Stimulated activated naive CD8-positive, alpha-beta T cell treated with anti-CD3 and anti-CD28 coated beads, Interleukin-15, Interleukin-2, amounts not matched to agents 100 ng/mL and 50 ng/mL, for 24 hours (primary cell): ENCODE measurements around the gene TTLL7.

Experiments
- H3K27ac Mint-ChIP-seq: one replicate; pipeline ENCODE4 v1.8.0; 2021; ENCODE audit warnings: mild to moderate bottlenecking, mixed read lengths
- H3K27me3 Mint-ChIP-seq: one replicate; pipeline ENCODE4 v1.8.0; 2021; ENCODE audit warnings: mixed read lengths
- H3K36me3 Mint-ChIP-seq: one replicate; pipeline ENCODE4 v1.8.0; 2021; ENCODE audit warnings: low read depth, mixed read lengths
- H3K4me1 Mint-ChIP-seq: one replicate; pipeline ENCODE4 v1.8.0; 2021; ENCODE audit warnings: low read depth, mixed read lengths
- H3K4me3 Mint-ChIP-seq: one replicate; pipeline ENCODE4 v1.8.0; 2021; ENCODE audit warnings: mild to moderate bottlenecking, mixed read lengths
- H3K9me3 Mint-ChIP-seq: one replicate; pipeline ENCODE4 v1.8.0; 2021; ENCODE audit warnings: mixed read lengths

TTLL7 gene

GRCh38 chr1:83998498-83999315 lies at the start of gene TTLL7:
Gene TTLL7, minus strand, starts transcription at chr1:83999132. Its CDS starts 46,921 bp downstream, at chr1:83952211.
- peaks cover 15% of the 10 kb centered on the region for H3K4me1 Mint-ChIP-seq
- no peaks in the 10 kb centered on the region for H3K9me3 Mint-ChIP-seq
- no peak within 1 kb of the TSS for H3K27ac Mint-ChIP-seq

DNA sequence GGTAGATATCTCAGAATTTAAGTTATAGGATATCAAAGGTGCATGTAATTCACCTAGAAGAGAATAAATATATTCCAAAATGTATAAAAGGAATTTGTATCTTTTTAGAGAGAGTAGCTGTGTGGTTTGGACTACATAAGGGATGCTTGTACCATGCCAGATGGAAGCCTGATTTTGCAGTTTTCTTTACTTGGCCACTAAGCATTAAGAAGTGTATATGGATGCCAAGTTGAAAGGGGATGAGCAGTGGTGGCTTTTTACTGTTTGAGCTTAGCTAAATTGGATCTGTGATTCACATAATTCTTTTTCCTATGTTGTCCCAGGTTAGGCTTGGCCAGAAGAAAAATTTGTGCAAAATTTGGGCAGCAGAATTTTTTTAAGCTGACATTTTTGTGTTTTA lies 43.5 kb upstream of the TTLL7 start:
- Mint-ChIP-seq H3K27ac (no peak overlapping the region), H3K9me3 (no peaks in the 10 kb centered on the region), H3K4me3 (no peak overlapping the region), H3K27me3 (peaks cover 4% of the 10 kb centered on the region), H3K4me1 (no peaks in the 10 kb centered on the region), H3K36me3 (no peaks in the 10 kb centered on the region)

More at GRCh38 chr1:83998498-83999315, at the start of gene TTLL7:
- Mint-ChIP-seq H3K36me3 (no peaks in the 10 kb centered on the region), H3K4me3 (peak within 1 kb of the TSS; percentile 82), H3K27me3 (peaks cover 66% of the 10 kb centered on the region)

DNA sequence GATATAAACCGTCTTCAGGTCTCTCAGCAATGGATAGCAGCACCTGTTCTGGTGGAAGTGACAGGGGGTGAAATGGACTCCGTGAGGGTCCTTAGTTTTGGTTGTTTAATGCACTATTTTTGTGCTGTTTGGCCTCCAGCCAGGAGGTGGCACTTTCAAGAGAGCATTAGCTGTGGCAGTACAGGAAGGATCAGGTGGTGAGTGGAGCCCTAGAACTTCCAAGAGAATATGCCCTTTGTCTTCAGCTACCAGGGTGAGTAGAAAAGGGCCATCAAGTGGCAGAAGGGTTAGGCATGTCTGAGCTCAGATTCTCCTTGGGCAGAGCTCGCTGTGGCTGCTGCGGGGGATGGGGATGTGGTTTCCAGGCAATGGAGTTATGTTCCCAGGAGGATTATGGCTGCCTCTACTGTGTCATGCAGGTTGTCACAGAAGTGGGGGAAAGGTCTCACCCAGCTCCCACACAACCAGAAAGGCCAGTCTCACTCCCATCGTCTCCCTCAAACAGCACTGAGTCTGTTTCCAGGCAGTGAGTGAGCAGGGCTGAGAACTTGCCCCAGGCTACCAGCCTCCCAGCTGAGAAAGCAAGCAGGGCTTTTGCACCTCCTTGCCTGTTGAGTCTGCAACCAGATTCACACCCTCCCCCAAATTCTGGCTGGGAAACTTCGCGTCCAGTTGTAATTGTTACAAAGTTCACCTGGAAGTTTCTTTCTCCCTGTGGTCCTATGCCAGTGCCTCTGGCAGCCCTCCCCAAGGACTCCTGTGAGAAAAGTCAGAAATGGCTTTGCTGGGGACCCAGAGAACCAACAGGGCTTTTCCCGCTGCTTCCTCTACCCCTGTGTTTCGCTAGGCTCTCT lies 39.1 kb upstream of the TTLL7 start:
- H3K27me3 Mint-ChIP-seq = peaks cover 16% of the 10 kb centered on the region
- H3K4me1 Mint-ChIP-seq = no peaks in the 10 kb centered on the region
- H3K36me3 Mint-ChIP-seq = peaks cover 7% of the 10 kb centered on the region
- no peak overlapping the region for H3K4me3 Mint-ChIP-seq
- no peak overlapping the region for H3K27ac Mint-ChIP-seq
- H3K9me3 Mint-ChIP-seq = peaks cover 9% of the 10 kb centered on the region

GRCh38 chr1:84031802-84032327 lies 32.9 kb upstream of the TTLL7 start:
- no peak overlapping the region for H3K4me3 Mint-ChIP-seq
- H3K9me3 Mint-ChIP-seq = peaks cover 12% of the 10 kb centered on the region
- no peaks in the 10 kb centered on the region for H3K4me1 Mint-ChIP-seq
- no peak overlapping the region for H3K27ac Mint-ChIP-seq
- peaks cover 7% of the 10 kb centered on the region for H3K36me3 Mint-ChIP-seq
- H3K27me3 Mint-ChIP-seq = peaks cover 12% of the 10 kb centered on the region

DNA sequence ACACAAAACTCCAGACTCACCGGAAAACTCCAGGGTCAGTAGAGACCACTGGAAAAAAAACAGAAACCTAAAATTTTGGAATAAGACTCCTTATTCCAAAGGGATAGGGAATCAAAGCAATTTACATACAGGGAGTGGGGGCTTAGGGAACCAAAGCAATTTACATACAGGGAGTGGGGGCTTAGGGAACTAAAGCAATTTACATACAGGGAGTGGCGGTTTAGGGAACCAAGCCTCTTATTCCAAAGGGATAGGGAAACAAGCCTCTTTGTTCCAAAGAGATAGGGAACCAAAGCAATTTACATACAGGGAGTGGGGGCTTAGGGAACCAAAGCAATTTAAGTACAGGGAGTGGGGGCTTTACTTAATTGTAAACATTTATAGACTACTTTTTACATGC lies 28.4 kb upstream of the TTLL7 start:
- Mint-ChIP-seq H3K4me1 (no peaks in the 10 kb centered on the region), H3K9me3 (peaks cover 3% of the 10 kb centered on the region), H3K36me3 (no peaks in the 10 kb centered on the region), H3K4me3 (no peak overlapping the region), H3K27ac (no peak overlapping the region), H3K27me3 (peaks cover 10% of the 10 kb centered on the region)

- Mint-ChIP-seq H3K9me3 (peaks cover 3% of the 10 kb centered on the region), H3K36me3 (no peaks in the 10 kb centered on the region), H3K4me1 (no peaks in the 10 kb centered on the region), H3K27ac (no peak overlapping the region), H3K4me3 (no peak overlapping the region), H3K27me3 (peaks cover 10% of the 10 kb centered on the region)
Observed at GRCh38 chr1:84025966-84026365, 27.0 kb upstream of the TTLL7 start.

- no peak overlapping the region for H3K27ac Mint-ChIP-seq
- no peaks in the 10 kb centered on the region for H3K4me1 Mint-ChIP-seq
Observed at GRCh38 chr1:84021822-84022221, 22.9 kb upstream of the TTLL7 start.

DNA sequence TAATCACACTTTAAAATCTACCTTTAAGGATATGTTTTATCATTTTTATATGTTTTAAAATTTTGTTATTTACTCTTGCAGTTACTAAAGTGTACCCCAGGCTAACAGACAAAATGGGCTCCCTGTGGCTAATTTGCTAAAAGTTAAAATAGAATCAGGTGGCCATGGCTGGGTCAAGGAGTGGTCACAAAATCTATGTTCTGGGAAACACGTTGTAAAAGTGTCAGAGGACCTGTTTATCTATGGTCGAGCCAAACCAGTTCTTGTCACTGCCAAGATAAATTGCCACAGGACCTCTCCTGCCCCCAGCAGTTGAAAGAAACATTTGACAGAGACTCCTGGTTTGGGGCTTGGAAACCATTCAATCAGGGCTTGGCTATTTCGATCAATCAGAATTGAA lies 21.2 kb upstream of the TTLL7 start:
- Mint-ChIP-seq H3K4me3 (no peak overlapping the region), H3K4me1 (no peaks in the 10 kb centered on the region), H3K27me3 (peaks cover 10% of the 10 kb centered on the region), H3K27ac (no peak overlapping the region), H3K36me3 (no peaks in the 10 kb centered on the region), H3K9me3 (no peaks in the 10 kb centered on the region)

More at GRCh38 chr1:84021822-84022221, 22.9 kb upstream of the TTLL7 start:
- Mint-ChIP-seq H3K36me3 (no peaks in the 10 kb centered on the region), H3K9me3 (no peaks in the 10 kb centered on the region), H3K4me3 (no peak overlapping the region), H3K27me3 (peaks cover 16% of the 10 kb centered on the region)

GRCh38 chr1:84019217-84019616 lies 20.3 kb upstream of the TTLL7 start:
- no peaks in the 10 kb centered on the region for H3K4me1 Mint-ChIP-seq
- no peak overlapping the region for H3K27ac Mint-ChIP-seq
- H3K36me3 Mint-ChIP-seq = no peaks in the 10 kb centered on the region
- H3K9me3 Mint-ChIP-seq = no peaks in the 10 kb centered on the region
- no peak overlapping the region for H3K4me3 Mint-ChIP-seq
- peaks cover 6% of the 10 kb centered on the region for H3K27me3 Mint-ChIP-seq

DNA sequence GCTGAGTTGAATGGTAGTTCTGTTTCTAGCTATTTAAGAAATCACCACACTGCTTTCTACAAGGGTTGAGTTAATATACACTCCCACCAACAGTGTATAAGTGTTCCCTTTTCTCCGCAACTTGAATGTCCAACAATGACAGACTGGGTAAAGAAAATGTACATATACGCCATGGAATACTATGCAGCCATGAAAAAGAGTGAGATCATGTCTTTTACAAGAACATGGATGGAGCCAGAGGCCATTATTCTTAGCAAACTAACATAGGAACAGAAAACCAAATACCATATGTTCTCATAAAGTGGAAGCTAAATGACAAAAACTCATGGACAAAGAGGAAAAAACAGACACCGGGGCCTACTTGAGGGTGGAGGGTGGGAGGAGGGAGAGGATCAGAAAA lies 14.8 kb upstream of the TTLL7 start:
- Mint-ChIP-seq H3K4me3 (no peak overlapping the region), H3K36me3 (no peaks in the 10 kb centered on the region), H3K9me3 (peaks cover 4% of the 10 kb centered on the region), H3K27me3 (peaks cover 13% of the 10 kb centered on the region), H3K4me1 (no peaks in the 10 kb centered on the region), H3K27ac (no peak overlapping the region)

DNA sequence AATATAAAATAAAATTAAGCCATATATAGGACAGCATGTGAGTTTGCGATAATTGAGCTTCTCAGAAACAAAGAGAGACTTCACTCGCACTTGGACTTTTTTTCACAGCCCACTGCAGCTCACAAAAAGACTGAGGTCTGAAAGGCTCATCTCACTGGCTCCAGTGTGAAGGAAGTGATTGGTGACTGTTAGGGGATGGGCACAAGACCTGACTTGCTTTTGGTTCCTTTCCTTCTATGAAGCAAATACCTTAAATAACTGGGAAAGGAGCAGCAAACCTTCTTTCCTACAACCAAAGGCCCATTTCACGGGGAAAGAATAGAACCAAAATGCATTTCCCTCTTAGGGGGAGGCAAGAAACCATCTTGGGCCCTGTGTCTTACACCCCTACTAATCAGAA lies 13.1 kb upstream of the TTLL7 start:
- H3K4me1 Mint-ChIP-seq = no peaks in the 10 kb centered on the region
- H3K36me3 Mint-ChIP-seq = no peaks in the 10 kb centered on the region
- no peak overlapping the region for H3K27ac Mint-ChIP-seq
- no peak overlapping the region for H3K4me3 Mint-ChIP-seq
- H3K9me3 Mint-ChIP-seq = peaks cover 4% of the 10 kb centered on the region
- H3K27me3 Mint-ChIP-seq = peaks cover 16% of the 10 kb centered on the region

- no peak overlapping the region for H3K27ac Mint-ChIP-seq
- H3K36me3 Mint-ChIP-seq = no peaks in the 10 kb centered on the region
- no peaks in the 10 kb centered on the region for H3K4me1 Mint-ChIP-seq
- peaks cover 16% of the 10 kb centered on the region for H3K27me3 Mint-ChIP-seq
- H3K4me3 Mint-ChIP-seq = no peak overlapping the region
- peaks cover 8% of the 10 kb centered on the region for H3K9me3 Mint-ChIP-seq
Observed at GRCh38 chr1:84010136-84010535, 11.2 kb upstream of the TTLL7 start.

- Mint-ChIP-seq H3K4me1 (no peaks in the 10 kb centered on the region), H3K4me3 (no peak overlapping the region), H3K27ac (no peak overlapping the region), H3K27me3 (peaks cover 16% of the 10 kb centered on the region), H3K36me3 (no peaks in the 10 kb centered on the region), H3K9me3 (peaks cover 6% of the 10 kb centered on the region)
Observed at GRCh38 chr1:84008631-84009030, 9.7 kb upstream of the TTLL7 start.

DNA sequence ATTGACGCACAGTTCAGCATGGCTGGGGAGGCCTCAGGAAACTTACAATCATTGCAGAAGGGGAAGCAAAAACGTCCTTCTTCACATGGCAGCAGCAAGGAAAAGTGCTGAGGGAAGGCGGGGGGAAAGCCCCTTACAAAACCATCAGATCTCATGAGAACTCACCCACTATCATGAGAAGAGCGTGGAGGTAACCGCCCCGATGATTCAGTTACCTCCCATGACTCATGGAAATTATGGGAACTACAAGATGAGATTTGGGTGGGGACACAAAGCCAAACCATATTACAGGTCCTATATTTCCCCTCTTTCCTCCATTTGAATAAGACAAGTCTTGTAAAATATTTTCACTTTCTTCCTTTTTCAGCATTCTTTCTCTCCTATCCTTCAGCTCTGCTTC lies 7.7 kb upstream of the TTLL7 start:
- peaks cover 25% of the 10 kb centered on the region for H3K27me3 Mint-ChIP-seq
- H3K27ac Mint-ChIP-seq = no peak overlapping the region
- H3K9me3 Mint-ChIP-seq = peaks cover 4% of the 10 kb centered on the region
- no peaks in the 10 kb centered on the region for H3K4me1 Mint-ChIP-seq
- H3K36me3 Mint-ChIP-seq = no peaks in the 10 kb centered on the region
- no peak overlapping the region for H3K4me3 Mint-ChIP-seq

- Mint-ChIP-seq H3K27me3 (peaks cover 52% of the 10 kb centered on the region), H3K27ac (no peak overlapping the region), H3K4me1 (peaks cover 15% of the 10 kb centered on the region), H3K36me3 (no peaks in the 10 kb centered on the region), H3K4me3 (no peak overlapping the region), H3K9me3 (peaks cover 4% of the 10 kb centered on the region)
Observed at GRCh38 chr1:84001501-84001900, 2.6 kb upstream of the TTLL7 start.
